ENCODE measurements around the gene ZNRD2. TPM values are rescaled to one million over a fixed set of nuclear protein-coding genes. Genes with fewer than 3 reads are reported as not detected.
A peak's percentile ranks its signal among the peaks of the same experiment; 100 is the strongest.
"Not testable (repeated sequence)": the region's sequence is repeated elsewhere in the genome, so short reads cannot be mapped to it uniquely, and the experiment has no call there.

Gene ZNRD2
- polyA plus RNA-seq, 3 donors = 50.0 to 72.9 (median 58.8) TPM

- no peak overlapping the region for H3K27ac ChIP-seq (ENCODE audit: low read depth, low read length)
- 82 to 91% (median 86%) methylated on average over 8 of the region's 9 CpGs for WGBS, 3 donors
These were observed 7.5 kb upstream of the ZNRD2 start for GRCh38 chr11:65562788-65563187.

DNA sequence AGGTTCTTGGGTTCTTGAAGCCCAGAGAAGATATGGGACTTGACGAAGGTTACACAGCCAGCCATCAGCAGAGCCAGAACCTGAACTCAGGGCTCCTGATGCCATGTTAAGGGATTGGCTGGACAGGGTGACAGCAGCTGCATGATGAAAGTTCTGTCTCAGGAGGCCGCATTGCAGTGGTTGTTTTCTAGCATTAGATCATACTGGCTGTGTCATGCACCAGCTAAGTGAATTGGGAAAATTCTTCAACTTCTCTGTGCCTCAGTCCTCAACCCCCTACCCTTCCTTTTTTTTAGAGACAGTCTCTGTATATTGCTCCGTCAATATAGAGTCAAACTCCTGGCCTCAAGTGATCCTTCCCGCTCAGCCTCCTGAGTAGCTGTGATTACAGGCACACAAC is 6.7 kb upstream of the ZNRD2 start:
- 86 to 95% (median 90%) methylated on average over 4 of the region's 4 CpGs for WGBS, 3 donors

DNA sequence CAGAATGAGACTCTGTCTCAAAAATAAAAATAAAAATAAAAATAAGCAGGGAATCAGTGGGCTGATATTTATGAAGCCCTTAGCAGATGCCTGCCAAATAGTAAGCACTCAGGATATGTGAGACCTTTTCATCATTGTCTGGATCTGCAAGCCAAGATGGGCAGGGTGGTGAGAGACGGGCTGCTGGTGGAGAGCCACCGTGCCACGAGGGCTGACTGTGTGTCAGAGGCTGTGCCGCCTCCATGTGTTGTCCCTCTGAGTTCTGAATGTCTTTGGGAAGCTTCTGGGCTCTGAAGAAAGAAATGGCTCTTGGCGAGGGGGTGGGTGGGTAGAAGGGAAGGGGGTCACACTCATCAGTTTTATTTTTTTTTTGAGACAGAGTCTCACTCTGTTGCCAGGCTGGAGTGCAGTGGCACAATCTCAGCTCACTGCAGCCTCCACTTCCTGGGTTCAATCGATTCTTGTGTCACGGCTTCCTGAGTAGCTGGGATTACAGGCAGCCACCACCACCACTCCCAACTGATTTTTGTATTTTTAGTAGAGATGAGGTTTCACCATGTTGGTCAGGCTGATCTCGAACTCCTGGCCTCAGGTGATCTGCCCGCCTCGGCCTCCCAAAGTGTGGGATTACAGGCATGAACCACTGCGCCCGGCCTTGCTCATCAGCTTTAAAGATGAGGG is 5.3 kb upstream of the ZNRD2 start:
- WGBS, 3 donors = 78 to 84% (median 84%) methylated on average over 12 of the region's 12 CpGs
- H3K27ac ChIP-seq (ENCODE audit: low read depth, low read length) = not testable (repeated sequence)

More for the DNA sequence above, 6.7 kb upstream of the ZNRD2 start:
- H3K27ac ChIP-seq (ENCODE audit: low read depth, low read length) = no peak overlapping the region

DNA sequence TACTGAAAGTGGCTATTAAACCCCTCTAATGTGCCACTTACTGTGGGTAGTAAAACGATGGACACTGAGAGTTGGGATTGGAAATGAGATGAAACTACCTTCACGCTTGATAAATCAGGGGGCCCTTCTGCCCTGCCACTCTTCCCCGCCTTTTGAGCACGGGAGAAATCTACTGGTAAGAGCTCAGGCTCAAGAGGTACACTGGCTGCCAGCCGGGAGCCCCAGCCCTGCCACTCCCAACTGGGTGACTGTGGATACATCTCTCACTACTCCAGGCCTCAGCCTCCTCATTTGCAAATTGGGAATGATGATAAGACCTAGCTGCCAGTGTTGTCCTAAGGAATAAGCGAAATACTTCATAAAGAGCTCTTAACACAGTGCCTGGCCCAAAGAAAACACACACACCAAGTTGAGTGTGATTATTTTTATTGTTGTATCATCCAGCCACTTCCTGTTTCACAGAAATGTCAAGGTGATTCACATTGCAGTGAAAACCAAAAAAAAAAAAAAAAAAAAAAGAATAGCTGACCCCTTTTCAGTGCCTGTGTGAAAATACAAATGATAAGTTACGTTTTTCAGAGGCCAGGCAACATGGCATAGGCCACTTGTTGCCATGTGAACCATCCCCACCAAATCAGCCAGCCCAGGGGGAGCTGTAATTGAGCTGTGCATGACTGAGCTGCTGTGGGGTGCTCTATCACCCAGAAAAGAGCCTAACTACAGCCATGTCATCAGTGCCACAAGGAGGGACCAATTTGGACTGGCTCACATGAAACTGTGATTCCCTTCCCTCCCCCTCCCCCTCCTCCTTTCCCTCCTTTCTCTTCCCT is 4.4 kb upstream of the ZNRD2 start:
- 78 to 86% (median 85%) methylated on average over 7 of the region's 7 CpGs for WGBS, 3 donors
- no peak overlapping the region for H3K27ac ChIP-seq (ENCODE audit: low read depth, low read length)

DNA sequence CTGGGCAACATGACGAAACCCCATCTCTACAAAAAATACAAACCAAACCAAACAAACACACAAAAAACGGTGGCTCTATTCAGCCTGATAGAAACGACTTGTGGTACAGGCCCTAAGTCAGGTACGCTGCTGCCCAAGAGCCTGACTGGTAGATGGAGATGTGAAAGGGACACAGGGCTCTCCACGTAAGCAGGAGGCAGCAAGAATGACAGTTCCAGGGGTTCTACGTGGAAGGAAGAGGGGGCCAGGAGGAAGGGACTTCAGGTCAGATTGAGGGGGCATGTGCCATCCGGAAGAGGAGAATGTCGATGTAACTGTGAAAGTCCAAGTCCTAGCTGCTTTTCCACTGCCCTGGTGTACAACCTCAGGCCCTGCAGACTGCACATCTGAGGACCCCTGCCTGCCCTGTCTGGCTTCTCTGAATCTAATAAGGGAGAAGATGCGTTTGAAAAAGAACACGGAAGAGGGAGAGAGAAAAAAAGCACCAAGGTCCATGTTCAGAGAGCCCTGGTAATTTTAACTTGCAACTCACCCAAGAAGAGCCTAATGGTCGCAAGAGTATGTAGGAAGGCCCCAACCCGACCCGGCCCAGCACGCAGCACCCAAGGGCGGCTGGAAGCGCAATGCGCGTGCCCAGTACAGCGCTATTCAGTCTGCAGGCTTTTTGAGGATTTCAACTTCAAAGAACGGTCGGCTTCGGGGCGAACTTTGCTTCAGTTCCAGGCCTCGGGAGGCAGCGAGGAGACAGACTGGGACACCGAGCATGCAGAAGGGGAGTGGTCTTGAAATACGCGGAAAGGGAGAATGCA is 909 bp upstream of the ZNRD2 start:
- peak overlapping the region; percentile 61 for H3K27ac ChIP-seq (ENCODE audit: low read depth, low read length)
- 4 to 8% (median 7%) methylated on average over 28 of the region's 28 CpGs for WGBS, 3 donors

GRCh38 chr11:65571420-65571819 is 1.1 kb downstream of the ZNRD2 start:
- H3K27ac ChIP-seq (ENCODE audit: low read depth, low read length) = no peak overlapping the region
- 40 to 80% (median 71%) methylated on average over 5 to 9 of the region's 9 CpGs for WGBS, 3 donors

DNA sequence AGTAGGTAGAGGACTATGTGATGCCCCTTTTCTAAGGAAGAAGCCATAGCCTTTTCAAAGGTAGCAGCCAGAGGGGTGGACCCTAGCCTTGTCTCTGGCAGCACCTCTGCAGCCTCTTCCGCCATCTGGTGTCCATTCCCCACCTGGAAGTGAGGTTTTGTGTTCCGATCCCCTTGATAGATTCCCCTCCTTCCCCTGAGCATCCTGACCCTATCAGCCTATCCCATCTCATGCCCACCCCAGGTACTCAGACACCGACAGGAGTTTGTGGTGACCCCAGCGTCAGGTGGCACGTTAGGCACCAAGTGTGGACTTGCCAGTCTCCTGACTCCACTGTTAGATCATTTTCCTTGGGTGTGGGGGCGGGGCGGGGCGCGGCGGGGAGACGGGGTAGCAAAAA is 1.7 kb downstream of the ZNRD2 start:
- WGBS, 3 donors = 7 to 9% (median 8%) methylated on average over 11 of the region's 11 CpGs

DNA sequence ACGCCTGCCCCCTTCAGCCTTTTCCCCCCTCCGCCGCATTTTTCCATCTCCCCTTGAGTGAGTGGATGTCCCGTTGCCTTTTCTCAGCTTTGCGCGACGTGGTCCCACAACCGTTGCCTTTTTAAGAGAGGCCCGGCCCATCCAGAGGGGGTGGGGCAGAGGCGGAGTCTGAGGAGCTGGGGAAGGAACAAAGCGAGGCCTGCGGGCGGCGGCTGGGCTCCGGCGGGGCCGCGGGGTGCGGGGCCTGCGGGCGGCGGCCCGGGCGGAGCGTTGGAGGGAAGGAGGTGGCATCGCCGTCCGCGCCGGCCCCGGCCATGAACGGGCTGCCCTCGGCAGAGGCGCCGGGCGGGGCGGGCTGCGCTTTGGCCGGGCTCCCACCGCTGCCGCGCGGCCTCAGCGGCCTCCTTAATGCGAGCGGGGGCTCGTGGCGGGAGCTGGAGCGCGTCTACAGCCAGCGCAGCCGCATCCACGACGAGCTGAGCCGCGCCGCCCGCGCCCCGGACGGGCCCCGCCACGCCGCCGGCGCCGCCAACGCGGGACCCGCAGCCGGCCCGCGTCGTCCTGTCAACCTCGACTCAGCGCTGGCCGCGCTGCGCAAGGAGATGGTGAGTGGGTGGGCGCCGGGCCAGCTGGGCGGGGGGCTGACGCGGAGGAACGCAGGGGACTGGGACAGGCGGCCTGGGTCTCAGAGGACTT is 2.2 kb downstream of the ZNRD2 start, which contains the start of gene FAM89B:
Gene FAM89B (plus strand): TSS at position 183 of the 696 bp plus-strand sequence. CDS start 132 bp downstream, at position 315.
- no peak within 1 kb of the TSS for H3K27ac ChIP-seq (ENCODE audit: low read depth, low read length)
- WGBS, 3 donors = 0 to 1% (median 0%) methylated on average over 42 to 86 of the region's 86 CpGs

More for the DNA sequence above, 1.7 kb downstream of the ZNRD2 start:
- no peak overlapping the region for H3K27ac ChIP-seq (ENCODE audit: low read depth, low read length)

- WGBS, 3 donors = 26 to 39% (median 35%) methylated on average over 22 of the region's 22 CpGs
- peak overlapping the region; percentile 65 for H3K27ac ChIP-seq (ENCODE audit: low read depth, low read length)
These were observed 3.3 kb downstream of the ZNRD2 start for GRCh38 chr11:65573391-65574079.

- 1 to 2% (median 1%) methylated on average over 38 to 66 of the region's 67 CpGs for WGBS, 3 donors
- peak overlapping the region; percentile 76 for H3K27ac ChIP-seq (ENCODE audit: low read depth, low read length)
These were observed 4.0 kb downstream of the ZNRD2 start for GRCh38 chr11:65574109-65574810.

GRCh38 chr11:65574811-65575567 is 4.7 kb downstream of the ZNRD2 start:
- 14 to 17% (median 17%) methylated on average over 28 of the region's 28 CpGs for WGBS, 3 donors
- peak overlapping the region; percentile 76 for H3K27ac ChIP-seq (ENCODE audit: low read depth, low read length)

GRCh38 chr11:65575568-65576231 is 5.4 kb downstream of the ZNRD2 start, which contains the start of gene EHBP1L1:
TSS of gene EHBP1L1 (plus strand) at chr11:65576053. CDS start at chr11:65576303, 250 bp downstream.
- WGBS, 3 donors = 1 to 2% (median 1%) methylated on average over 28 to 63 of the region's 69 CpGs
- peak within 1 kb of the TSS; percentile 76 for H3K27ac ChIP-seq (ENCODE audit: low read depth, low read length)

DNA sequence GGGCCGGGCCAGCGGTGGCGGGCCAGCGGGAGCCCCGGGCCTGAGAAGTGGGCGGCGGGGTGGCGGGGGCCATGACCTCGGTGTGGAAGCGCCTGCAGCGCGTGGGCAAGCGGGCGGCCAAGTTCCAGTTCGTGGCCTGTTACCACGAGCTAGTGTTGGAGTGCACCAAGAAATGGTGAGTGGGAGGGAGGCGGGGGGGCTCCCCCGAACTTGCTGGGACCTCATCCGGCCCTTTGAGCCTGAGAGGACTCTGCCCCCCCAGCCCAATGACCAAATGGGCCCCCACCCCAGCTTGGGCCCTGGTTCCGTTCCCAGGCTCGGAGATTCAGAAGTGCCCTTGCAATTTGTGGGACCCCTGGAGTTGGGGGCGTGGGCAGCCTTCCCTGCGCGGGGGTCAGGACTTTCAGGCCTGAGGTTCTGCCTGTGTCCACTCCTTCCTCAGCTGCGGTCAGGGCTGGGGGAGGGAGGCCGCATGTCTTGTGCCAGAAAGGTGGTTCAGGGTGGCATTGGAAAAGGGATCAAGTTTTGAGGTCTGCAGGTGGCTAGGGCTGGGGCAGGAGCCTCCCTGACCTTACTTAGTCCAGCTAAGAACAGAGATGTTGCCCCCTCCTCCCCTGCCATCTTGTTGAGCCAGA is 6.1 kb downstream of the ZNRD2 start:
- 7 to 26% (median 7%) methylated on average over 24 to 26 of the region's 26 CpGs for WGBS, 3 donors
- H3K27ac ChIP-seq (ENCODE audit: low read depth, low read length) = peak overlapping the region; percentile 38

GRCh38 chr11:65576867-65577755 is 6.8 kb downstream of the ZNRD2 start:
- WGBS, 3 donors = 19 to 61% (median 24%) methylated on average over 16 to 18 of the region's 18 CpGs
- H3K27ac ChIP-seq (ENCODE audit: low read depth, low read length) = peak overlapping the region; percentile 38

Data from adipose tissue (tissue), 3 donors.